Activated naive CD4-positive, alpha-beta T cell treated with anti-CD3 and anti-CD28 coated beads, Interleukin-2, amount 50 U/mL, for 24 hours (primary cell): ENCODE measurements around the gene MCTP1.
"Not testable (repeated sequence)": the region's sequence is repeated elsewhere in the genome, so short reads cannot be mapped to it uniquely, and the experiment has no call there.

Experiments used
- H3K27ac Mint-ChIP-seq: one replicate; pipeline ENCODE4 v1.8.0; 2021; ENCODE audit warnings: mild to moderate bottlenecking, mixed read lengths
- H3K27me3 Mint-ChIP-seq: one replicate; pipeline ENCODE4 v1.8.0; 2021; ENCODE audit warnings: mixed read lengths
- H3K36me3 Mint-ChIP-seq: one replicate; pipeline ENCODE4 v1.8.0; 2021; ENCODE audit warnings: mixed read lengths
- H3K4me1 Mint-ChIP-seq: one replicate; pipeline ENCODE4 v1.8.0; 2021; ENCODE audit warnings: mixed read lengths
- H3K4me3 Mint-ChIP-seq: one replicate; pipeline ENCODE4 v1.8.0; 2021; ENCODE audit warnings: mild to moderate bottlenecking, mixed read lengths
- H3K9me3 Mint-ChIP-seq: one replicate; pipeline ENCODE4 v1.8.0; 2021; ENCODE audit warnings: mixed read lengths

The MCTP1 gene

DNA sequence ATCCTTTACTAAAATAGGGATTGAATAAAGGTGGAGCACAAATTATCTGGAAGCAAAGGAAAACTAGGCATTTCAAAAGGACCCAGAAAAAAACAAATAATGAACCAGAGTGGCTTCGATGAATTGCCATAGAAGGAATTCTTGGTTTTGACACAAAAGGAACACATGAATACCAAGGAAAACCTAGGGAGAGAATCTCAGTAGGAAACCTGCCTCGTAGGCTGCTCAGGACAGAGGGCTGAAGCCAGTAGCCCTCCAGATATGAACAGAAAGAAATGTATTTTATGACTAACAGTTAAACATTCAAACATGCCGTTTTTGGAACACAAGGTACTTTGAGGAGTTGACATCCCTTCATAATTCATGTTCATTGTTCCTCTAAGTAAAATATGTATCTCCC lies 420.9 kb downstream of the MCTP1 start:
- H3K27me3 Mint-ChIP-seq: no peaks in the 10 kb centered on the region
- H3K36me3 Mint-ChIP-seq: no peaks in the 10 kb centered on the region
- no peak overlapping the region for H3K4me3 Mint-ChIP-seq
- H3K9me3 Mint-ChIP-seq: no peaks in the 10 kb centered on the region
- no peaks in the 10 kb centered on the region for H3K4me1 Mint-ChIP-seq
- no peak overlapping the region for H3K27ac Mint-ChIP-seq

DNA sequence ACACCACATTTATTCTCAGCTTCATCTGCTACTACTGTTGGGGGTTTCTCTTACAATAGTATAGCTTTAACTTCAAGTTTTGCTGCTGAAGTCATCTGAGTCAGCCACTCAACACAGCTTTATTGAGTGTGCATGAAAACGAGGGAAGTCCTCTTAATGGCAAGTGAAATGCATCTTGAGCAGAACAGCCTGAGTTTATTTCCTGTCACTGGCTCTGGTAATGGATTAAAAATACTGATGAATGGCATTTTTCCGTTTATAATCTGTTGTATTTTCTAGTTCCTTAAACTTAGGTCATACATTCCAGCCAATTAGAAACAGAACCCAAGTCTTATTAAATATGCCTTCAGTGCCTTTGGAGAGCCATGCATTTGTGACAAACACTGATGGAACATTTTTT lies 427.8 kb downstream of the MCTP1 start:
- Mint-ChIP-seq H3K4me1 (no peaks in the 10 kb centered on the region), H3K27ac (no peak overlapping the region), H3K9me3 (no peaks in the 10 kb centered on the region), H3K4me3 (no peak overlapping the region), H3K36me3 (no peaks in the 10 kb centered on the region), H3K27me3 (no peaks in the 10 kb centered on the region)

DNA sequence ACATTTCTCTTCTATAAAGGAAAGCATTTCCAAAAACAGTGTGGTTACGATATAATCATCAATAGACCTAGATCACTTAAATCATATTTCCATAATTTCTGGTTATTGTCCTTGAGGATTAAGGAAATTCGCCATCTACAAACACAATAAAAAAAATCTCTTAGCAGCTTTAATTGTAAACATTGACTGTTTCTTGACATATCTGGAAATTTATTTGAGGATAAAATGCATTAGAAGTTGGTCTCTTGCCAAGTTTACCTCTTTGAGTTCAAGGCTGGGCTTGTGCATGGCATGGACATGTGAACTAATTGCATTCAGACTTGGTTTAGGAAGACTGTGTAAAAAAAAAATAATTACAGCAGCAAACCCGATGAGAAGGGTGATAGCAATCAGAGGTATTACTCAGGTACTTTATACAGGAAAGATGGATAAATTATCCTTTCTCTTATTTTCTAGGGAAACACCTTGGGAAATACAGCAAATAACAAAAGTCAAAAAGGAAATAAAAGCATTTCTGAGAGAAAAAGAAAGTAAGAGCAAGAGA lies 428.6 kb downstream of the MCTP1 start:
- no peak overlapping the region for H3K4me3 Mint-ChIP-seq
- no peaks in the 10 kb centered on the region for H3K36me3 Mint-ChIP-seq

DNA sequence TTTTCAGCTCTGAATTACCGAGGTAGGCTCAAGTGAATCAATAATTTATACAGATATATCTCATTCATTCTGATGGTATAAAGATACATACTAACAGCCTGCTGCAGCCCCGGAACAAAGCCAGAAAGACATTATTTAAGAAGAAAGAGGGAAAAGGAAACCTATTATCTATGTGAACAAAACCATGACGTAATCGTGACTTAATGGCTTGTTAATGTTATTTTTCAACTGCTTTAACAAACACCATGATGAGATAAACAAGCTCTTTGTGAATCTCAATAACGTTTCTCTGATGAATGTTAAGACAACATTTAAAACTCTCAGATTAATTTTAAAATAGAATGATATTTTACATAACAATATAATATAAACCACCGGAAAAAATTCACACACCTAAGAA lies 429.4 kb downstream of the MCTP1 start:
- no peak overlapping the region for H3K4me3 Mint-ChIP-seq
- H3K27ac Mint-ChIP-seq: no peak overlapping the region
- no peaks in the 10 kb centered on the region for H3K27me3 Mint-ChIP-seq
- no peaks in the 10 kb centered on the region for H3K9me3 Mint-ChIP-seq
- no peaks in the 10 kb centered on the region for H3K36me3 Mint-ChIP-seq
- no peaks in the 10 kb centered on the region for H3K4me1 Mint-ChIP-seq

More for the DNA sequence above, 428.6 kb downstream of the MCTP1 start:
- H3K9me3 Mint-ChIP-seq: no peaks in the 10 kb centered on the region
- no peaks in the 10 kb centered on the region for H3K27me3 Mint-ChIP-seq
- H3K4me1 Mint-ChIP-seq: no peaks in the 10 kb centered on the region
- no peak overlapping the region for H3K27ac Mint-ChIP-seq

DNA sequence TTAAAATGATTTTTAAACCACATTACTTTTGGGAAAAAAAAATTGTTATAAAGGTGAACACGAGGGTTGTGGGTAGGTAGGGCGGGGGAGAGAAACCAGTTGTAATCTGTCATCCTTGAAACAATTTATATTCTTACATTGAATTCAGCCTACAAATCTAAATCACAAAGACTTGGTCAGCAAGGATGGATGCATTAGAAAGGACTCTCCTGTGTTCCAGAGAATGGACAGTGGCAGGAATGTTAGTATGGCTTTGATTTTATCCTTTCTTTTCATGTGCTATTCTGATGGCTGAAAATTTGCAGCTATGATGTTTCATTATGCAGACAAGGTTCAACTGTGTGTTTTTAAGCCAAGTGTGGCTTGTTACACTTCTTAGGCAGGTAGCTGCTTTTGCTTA lies 431.8 kb downstream of the MCTP1 start:
- Mint-ChIP-seq H3K27ac (no peak overlapping the region), H3K4me1 (no peaks in the 10 kb centered on the region), H3K36me3 (no peaks in the 10 kb centered on the region), H3K27me3 (no peaks in the 10 kb centered on the region), H3K9me3 (no peaks in the 10 kb centered on the region), H3K4me3 (no peak overlapping the region)

DNA sequence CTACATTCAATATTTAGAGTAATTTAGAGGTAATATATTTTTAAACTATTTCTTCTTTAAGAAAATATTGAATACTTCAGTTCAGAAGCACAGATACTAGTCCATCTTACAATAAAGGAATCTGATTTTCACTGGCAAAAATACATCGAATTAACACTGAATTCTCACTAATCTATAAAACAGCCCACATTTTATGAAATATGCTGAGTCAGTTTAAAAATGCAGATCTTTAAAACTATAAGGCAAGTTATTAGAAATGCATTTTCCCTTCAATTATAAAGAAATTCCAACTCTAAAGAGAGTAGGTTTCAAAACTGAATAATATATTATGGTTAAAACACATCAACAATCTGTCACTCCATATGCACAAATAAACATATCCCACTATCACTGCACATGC lies 433.9 kb downstream of the MCTP1 start:
- H3K9me3 Mint-ChIP-seq: no peaks in the 10 kb centered on the region

DNA sequence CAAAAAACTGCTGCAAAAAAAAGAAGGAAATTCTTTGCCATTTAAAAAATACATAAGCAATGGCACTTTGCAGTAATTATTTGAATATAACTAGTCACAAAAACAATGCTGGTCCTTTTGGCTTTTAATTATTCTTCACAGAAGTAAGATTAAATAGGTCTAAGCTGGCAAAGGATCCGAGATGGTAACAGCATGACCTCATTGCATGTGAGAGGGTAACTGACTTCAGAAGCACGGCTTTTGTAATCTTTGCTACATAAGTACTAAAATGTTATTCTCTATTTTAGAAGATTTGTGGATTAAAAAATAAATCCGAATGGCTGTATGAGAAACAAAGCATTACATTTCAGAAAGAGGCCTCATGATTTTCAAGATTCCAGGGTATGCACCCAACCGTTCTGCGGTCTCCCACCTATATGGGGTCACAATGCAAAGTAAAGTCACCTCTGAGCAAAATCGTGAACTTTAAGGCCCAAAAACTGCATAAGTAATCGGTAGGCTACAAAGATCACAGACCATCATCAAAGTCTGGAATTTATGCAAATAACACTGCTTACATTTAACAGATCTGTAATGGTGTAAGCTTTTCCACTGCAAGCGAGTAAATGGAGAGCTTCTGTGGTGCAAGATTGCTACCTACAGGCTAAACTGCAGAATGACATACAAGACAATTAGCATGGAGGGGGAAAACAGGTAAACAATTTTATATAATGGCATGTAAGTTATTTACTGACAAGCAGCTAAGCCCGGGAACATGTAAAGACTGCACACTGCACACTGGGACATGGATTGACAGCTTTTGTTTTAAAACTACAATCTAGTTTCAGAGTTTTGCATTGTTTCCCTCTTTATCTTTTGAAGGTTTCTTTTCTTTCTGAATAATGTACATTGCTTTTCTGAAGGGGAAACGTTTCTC lies 434.8 kb downstream of the MCTP1 start:
- Mint-ChIP-seq H3K9me3 (no peaks in the 10 kb centered on the region), H3K4me3 (no peak overlapping the region), H3K27ac (no peak overlapping the region), H3K4me1 (no peaks in the 10 kb centered on the region), H3K36me3 (no peaks in the 10 kb centered on the region), H3K27me3 (no peaks in the 10 kb centered on the region)

More for the DNA sequence above, 433.9 kb downstream of the MCTP1 start:
- Mint-ChIP-seq H3K27me3 (no peaks in the 10 kb centered on the region), H3K4me1 (no peaks in the 10 kb centered on the region), H3K36me3 (no peaks in the 10 kb centered on the region), H3K4me3 (no peak overlapping the region), H3K27ac (no peak overlapping the region)

DNA sequence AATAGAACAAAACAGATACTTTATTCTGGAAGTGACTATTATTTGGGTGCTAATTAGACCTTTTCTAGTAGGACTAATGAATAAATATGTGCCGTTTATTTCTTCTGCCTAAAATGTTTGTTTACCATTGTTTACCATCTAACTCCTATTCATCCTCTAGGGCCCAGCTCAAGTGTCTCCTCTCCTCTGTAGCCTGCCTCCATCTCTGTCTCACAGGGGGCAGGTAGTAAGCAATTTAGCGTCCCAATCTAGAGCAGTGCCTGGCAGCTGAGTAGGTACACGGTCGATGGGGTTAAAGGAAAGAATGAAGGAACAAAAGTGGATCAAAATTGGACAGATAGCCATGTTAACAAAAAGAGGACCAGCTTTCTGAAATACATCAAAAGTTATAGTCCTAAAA lies 435.6 kb downstream of the MCTP1 start:
- no peaks in the 10 kb centered on the region for H3K4me1 Mint-ChIP-seq
- no peaks in the 10 kb centered on the region for H3K27me3 Mint-ChIP-seq
- no peaks in the 10 kb centered on the region for H3K9me3 Mint-ChIP-seq
- H3K36me3 Mint-ChIP-seq: no peaks in the 10 kb centered on the region
- no peak overlapping the region for H3K4me3 Mint-ChIP-seq
- H3K27ac Mint-ChIP-seq: no peak overlapping the region

DNA sequence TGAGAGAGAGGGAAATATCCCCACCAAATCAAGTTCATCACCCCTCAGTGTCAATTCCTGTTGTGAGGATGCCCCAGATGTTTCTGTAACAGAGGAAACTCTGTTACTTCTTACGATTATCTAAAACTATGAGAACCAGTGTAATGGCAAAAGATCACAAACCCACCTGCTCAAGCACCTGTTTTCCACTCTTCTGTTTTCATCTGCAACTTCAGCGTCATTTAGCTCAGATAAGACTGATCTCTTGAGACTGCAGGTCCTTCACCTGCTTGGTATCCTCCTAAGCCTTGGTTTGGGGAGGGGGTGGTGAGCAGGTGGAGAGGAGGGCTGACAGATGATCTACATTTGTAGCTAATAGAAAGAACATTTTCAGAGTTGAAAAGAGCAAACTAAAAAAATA lies 437.2 kb downstream of the MCTP1 start:
- Mint-ChIP-seq H3K9me3 (no peaks in the 10 kb centered on the region), H3K27me3 (no peaks in the 10 kb centered on the region), H3K4me1 (no peaks in the 10 kb centered on the region), H3K27ac (no peak overlapping the region), H3K4me3 (no peak overlapping the region), H3K36me3 (no peaks in the 10 kb centered on the region)

DNA sequence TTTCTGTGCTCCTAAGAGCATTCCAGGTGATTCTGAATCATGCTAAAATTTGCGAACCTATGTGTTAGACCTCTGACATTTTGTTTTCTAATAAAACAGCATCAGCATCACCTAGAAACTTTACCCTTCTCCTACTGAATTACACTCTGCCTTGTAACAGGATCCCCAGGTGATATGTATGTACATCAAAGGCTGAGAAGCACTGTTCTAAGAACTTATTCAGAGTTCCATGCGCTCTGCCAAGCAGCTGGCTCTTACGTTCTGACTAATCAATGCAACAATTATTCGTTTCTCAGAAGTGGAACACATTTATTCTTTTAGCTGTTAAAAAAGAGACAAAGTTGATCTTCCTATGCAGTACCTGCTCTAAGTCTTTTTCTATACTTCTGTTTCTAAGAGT lies 437.9 kb downstream of the MCTP1 start:
- Mint-ChIP-seq H3K4me3 (no peak overlapping the region), H3K9me3 (no peaks in the 10 kb centered on the region), H3K27me3 (no peaks in the 10 kb centered on the region), H3K27ac (no peak overlapping the region), H3K36me3 (no peaks in the 10 kb centered on the region), H3K4me1 (no peaks in the 10 kb centered on the region)

DNA sequence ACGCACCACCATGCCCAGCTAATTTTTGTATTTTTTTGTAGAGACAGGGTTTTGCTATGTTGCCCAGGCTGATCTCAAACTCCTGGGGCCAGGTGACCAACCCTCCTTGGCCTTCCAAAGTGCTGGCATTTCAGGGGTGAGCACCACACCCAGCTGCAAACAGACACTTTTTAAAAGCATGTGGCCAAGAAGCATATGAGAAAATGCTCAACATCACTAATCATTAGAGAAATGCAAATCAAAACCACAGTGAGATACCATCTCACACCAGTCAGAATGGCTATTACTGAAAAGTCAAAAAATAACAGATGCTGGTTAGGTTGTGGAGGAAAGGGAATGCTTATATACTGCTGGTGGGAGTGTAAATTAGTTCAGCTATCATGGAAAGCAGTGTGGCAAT lies 439.2 kb downstream of the MCTP1 start:
- H3K4me1 Mint-ChIP-seq, H3K27ac Mint-ChIP-seq: not testable (repeated sequence)

DNA sequence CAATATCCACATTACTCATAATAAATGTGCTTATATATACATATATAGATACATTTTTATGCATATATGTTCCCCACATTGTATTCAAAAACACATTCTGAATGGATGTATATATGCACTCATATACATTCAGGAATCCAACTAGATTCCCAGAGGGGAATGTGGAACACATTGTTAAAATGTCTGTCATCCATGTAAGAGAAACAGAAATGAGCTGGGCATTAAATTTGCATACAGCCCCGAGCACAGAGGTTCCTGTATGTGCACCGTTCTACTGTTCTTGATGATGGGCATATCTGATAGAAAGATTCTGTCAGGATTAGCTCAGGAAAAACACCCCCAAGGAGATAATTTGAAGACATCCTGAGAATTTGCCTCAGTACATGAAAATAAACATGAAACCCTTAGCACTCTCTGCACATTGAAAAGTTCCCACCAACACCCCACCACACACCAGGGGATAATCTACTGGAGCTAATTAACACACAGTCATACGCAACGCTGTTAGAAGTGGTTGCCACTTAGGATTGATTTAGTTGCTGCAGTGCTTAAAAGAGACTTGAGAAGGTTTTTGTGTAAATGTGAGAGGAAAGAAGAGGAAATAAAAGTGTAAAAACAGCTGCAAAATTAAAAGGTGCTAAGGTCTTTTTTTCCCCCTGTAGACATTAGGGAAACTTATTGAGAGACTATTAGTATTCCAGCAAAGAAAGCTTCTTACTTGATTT lies 443.1 kb downstream of the MCTP1 start:
- Mint-ChIP-seq H3K36me3 (no peaks in the 10 kb centered on the region), H3K4me3 (no peak overlapping the region), H3K27me3 (no peaks in the 10 kb centered on the region), H3K9me3 (no peaks in the 10 kb centered on the region), H3K4me1 (no peaks in the 10 kb centered on the region), H3K27ac (no peak overlapping the region)

More for the DNA sequence above, 439.2 kb downstream of the MCTP1 start:
- H3K27me3 Mint-ChIP-seq, H3K9me3 Mint-ChIP-seq, H3K4me3 Mint-ChIP-seq, H3K36me3 Mint-ChIP-seq: not testable (repeated sequence)

DNA sequence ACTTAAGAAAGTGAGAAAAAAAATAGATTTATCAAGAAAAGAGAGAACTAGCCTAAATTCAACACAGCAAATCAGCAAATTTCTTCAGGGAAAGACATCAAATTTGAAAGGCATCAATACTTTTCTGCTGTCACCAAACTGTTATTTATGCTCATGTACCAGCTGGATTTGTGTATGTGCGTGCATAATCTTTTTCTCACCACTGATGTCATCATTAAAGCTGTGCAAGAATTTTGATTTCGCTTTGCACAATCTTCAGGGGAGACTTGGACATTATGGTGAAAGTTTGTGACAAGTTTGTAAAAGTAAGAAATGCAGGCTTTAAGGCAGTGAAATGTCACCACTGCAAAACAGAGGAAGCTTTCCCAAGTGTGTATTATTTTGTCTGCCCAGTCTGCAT lies 451.0 kb downstream of the MCTP1 start:
- Mint-ChIP-seq H3K4me1 (no peaks in the 10 kb centered on the region), H3K27ac (no peak overlapping the region), H3K36me3 (no peaks in the 10 kb centered on the region), H3K9me3 (no peaks in the 10 kb centered on the region), H3K4me3 (no peak overlapping the region), H3K27me3 (peaks cover 4% of the 10 kb centered on the region)

DNA sequence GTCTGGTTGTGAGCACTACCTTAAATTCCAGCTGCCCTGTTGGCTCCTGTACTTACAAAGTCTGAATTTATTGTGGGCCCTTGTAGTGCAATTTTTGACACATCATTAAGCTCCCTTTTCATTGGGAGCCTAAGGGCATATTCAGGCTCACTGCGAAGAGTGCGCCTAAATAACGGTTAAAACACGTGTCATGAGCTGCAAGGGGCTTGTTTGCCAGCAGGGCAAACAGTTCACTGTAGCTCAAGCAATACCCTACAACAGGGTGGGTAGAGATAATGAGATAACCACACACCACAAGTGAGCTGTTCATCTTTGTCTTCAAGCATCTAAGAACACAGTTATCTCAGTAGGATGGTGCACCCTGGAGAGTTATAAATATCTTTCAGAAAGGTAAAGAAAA lies 452.2 kb downstream of the MCTP1 start:
- H3K27ac Mint-ChIP-seq: no peak overlapping the region
- no peaks in the 10 kb centered on the region for H3K9me3 Mint-ChIP-seq
- H3K4me1 Mint-ChIP-seq: no peaks in the 10 kb centered on the region
- no peaks in the 10 kb centered on the region for H3K36me3 Mint-ChIP-seq
- no peak overlapping the region for H3K4me3 Mint-ChIP-seq
- peaks cover 7% of the 10 kb centered on the region for H3K27me3 Mint-ChIP-seq

DNA sequence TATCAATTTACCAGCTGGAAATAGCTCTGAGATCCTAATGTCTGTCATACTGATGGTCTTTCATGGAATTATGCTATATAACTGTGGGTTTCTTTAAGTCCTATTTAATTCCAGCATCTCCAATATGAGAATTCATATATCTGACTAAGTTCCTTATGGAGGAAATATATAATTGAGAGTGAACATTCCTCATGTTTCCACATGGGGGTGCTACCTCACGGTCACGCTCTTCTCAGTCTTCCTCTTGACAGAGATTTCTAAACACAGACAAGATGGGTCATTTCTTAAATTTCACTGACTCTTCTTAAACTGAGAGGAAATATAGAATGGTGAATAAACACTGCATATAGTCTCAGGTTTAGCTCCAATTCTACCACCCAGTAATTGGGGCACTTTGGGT lies 454.4 kb downstream of the MCTP1 start:
- no peaks in the 10 kb centered on the region for H3K4me1 Mint-ChIP-seq
- no peak overlapping the region for H3K27ac Mint-ChIP-seq
- no peak overlapping the region for H3K4me3 Mint-ChIP-seq
- H3K36me3 Mint-ChIP-seq: no peaks in the 10 kb centered on the region
- no peaks in the 10 kb centered on the region for H3K9me3 Mint-ChIP-seq
- H3K27me3 Mint-ChIP-seq: peaks cover 7% of the 10 kb centered on the region

DNA sequence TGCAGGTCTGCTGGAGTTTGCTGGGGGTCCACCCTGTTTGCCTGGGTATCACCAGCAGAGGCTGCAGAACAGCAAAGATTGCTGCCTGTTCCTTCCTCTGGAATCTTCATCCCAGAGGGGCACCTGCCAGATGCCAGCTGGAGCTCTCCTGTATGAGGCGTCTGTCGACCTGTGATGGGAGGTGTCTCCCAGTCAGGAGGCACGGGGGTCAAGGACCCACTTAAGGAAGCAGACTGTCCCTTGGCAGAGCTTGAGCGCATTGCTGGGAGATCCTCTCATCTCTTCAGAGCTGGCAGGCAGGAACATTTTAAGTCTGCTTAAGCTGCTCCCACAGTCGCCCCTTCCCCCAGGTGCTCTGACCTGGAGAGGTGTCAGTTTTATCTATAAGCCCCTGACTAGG lies 456.7 kb downstream of the MCTP1 start:
- H3K4me1 Mint-ChIP-seq, H3K4me3 Mint-ChIP-seq, H3K27me3 Mint-ChIP-seq, H3K9me3 Mint-ChIP-seq, H3K27ac Mint-ChIP-seq, H3K36me3 Mint-ChIP-seq: not testable (repeated sequence)
